Suprapubic skin (tissue), 4 donors: ENCODE results near the gene CCNT2.

Source experiments
- EP300 ChIP-seq: sonication (generic); formaldehyde crosslinking; IDR thresholded peaks from one replicate; pipeline ENCODE4 v1.6.1; 2017; ENCODE audit warnings: antibody characterized with exemption
- POLR2A ChIP-seq, 2 donors: fragments of 450-650 bp; IDR thresholded peaks; one replicate each; pipeline ENCODE4 v1.6.1; 2017; ENCODE audit warnings: antibody characterized with exemption in 2 of 2, mild to moderate bottlenecking in 2 of 2, moderate library complexity in 2 of 2
- POLR2AphosphoS5 ChIP-seq, 3 donors: sonication (generic); formaldehyde crosslinking; IDR thresholded peaks; one replicate each; pipeline ENCODE4 v1.6.1; 2017; ENCODE audit warnings: antibody characterized with exemption in 3 of 3
- TF ChIP-seq, protein P1 (sequence below), 2 donors: fragments of 200-600 bp in 1 of 2; fragments of 450-650 bp in 1 of 2; sonication (generic) in 1 of 2; IDR thresholded peaks; one replicate each; pipeline ENCODE4 v1.5.1; 2016 to 2019; ENCODE audit warnings: antibody characterized with exemption in 2 of 2, mild to moderate bottlenecking in 1 of 2, moderate library complexity in 1 of 2

DNA sequence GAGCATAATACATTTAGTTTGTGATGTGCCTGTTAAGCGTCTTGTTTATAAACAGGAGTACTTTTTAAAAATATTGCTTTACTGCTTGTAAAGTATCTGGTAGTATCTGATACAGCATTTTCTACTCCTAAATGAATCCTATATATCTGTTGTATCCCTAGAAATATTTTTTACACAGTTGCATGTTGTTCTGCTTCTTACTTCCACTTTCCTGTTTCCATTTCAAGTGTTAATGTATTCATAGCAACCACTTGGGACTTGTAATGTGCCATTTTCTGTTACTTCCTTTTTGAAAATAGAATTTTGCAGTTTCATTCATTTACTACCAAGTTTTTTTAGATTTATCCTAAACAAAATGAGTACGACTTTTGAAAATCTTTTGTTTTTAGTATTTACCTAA is 24.9 kb downstream of the CCNT2 start:
- no peak for TF ChIP-seq POLR2AphosphoS5 (IDR thresholded peaks at IDR 0.05)
- TF ChIP-seq, protein P1, sequence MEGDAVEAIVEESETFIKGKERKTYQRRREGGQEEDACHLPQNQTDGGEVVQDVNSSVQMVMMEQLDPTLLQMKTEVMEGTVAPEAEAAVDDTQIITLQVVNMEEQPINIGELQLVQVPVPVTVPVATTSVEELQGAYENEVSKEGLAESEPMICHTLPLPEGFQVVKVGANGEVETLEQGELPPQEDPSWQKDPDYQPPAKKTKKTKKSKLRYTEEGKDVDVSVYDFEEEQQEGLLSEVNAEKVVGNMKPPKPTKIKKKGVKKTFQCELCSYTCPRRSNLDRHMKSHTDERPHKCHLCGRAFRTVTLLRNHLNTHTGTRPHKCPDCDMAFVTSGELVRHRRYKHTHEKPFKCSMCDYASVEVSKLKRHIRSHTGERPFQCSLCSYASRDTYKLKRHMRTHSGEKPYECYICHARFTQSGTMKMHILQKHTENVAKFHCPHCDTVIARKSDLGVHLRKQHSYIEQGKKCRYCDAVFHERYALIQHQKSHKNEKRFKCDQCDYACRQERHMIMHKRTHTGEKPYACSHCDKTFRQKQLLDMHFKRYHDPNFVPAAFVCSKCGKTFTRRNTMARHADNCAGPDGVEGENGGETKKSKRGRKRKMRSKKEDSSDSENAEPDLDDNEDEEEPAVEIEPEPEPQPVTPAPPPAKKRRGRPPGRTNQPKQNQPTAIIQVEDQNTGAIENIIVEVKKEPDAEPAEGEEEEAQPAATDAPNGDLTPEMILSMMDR (IDR thresholded peaks at IDR 0.05) = no peak
- no peak for TF ChIP-seq POLR2A (IDR thresholded peaks at IDR 0.05)
- no peak for TF ChIP-seq EP300
